Measurements from ENCODE around the gene MORN3. TPM values are rescaled to one million over a fixed set of nuclear protein-coding genes. Genes with fewer than 3 reads are reported as not detected.
"Not testable (repeated sequence)": the region's sequence is repeated elsewhere in the genome, so short reads cannot be mapped to it uniquely, and the experiment has no call there.

MORN3 gene
- total and polyA plus RNA-seq, 12 donors = 0.05 to 0.41 (median 0.25) TPM; not detected in 5

GRCh38 chr12:121634836-121635235 is 34.6 kb downstream of the MORN3 start:
- TF ChIP-seq CTCF (IDR thresholded peaks at IDR 0.05) (no peak), POLR2A (IDR thresholded peaks at IDR 0.05) (no peak)
- intact Hi-C loops (cut with DNase I) = no loop called here
- no peak overlapping the region for H3K27ac ChIP-seq
- H3K4me1 ChIP-seq (replicated peaks in 1 of 2) = peaks cover 0 to 25% of the 10 kb centered on the region in 2 donors
- WGBS, 4 donors = 86 to 94% (median 89%) methylated on average over 8 to 13 of the region's 13 CpGs
- no peaks in the 10 kb centered on the region for H3K27me3 ChIP-seq
- no peaks in the 10 kb centered on the region for H3K9me3 ChIP-seq (replicated peaks in 1 of 3)
- H3K36me3 ChIP-seq (replicated peaks in 1 of 2) = no peaks in the 10 kb centered on the region
- no peak overlapping the region for H3K4me3 ChIP-seq
- no peak for DNase-seq

- H3K4me1 ChIP-seq (replicated peaks in 1 of 2) = peaks cover 0 to 33% of the 10 kb centered on the region in 2 donors
- H3K27ac ChIP-seq; H3K4me3 ChIP-seq; H3K36me3 ChIP-seq (replicated peaks in 1 of 2); H3K27me3 ChIP-seq; intact Hi-C loops (cut with DNase I); DNase-seq; H3K9me3 ChIP-seq (replicated peaks in 1 of 3): not testable (repeated sequence)
- WGBS, 4 donors = 92 to 97% (median 95%) methylated on average over 3 to 6 of the region's 11 CpGs
Measured at GRCh38 chr12:121633833-121634196, 35.6 kb downstream of the MORN3 start.

GRCh38 chr12:121632069-121632970 is 37.1 kb downstream of the MORN3 start:
- WGBS, 4 donors = 73 to 80% (median 76%) methylated on average over 11 of the region's 11 CpGs
- Histone ChIP-seq H3K36me3 (replicated peaks in 1 of 2) (no peaks in the 10 kb centered on the region), H3K4me1 (replicated peaks in 1 of 2) (peaks cover 5 to 48% of the 10 kb centered on the region in 2 donors), H3K4me3 (no peak overlapping the region), H3K27ac (peak overlapping the region in 1 of 5 donors; percentile 45), H3K27me3 (no peaks in the 10 kb centered on the region), H3K9me3 (replicated peaks in 1 of 3) (no peaks in the 10 kb centered on the region)
- no peak for DNase-seq
- TF ChIP-seq CTCF (IDR thresholded peaks at IDR 0.05) = no peak
- no peak for TF ChIP-seq POLR2A (IDR thresholded peaks at IDR 0.05)
- intact Hi-C loops (cut with DNase I) = no loop called here

- peak overlapping the region in 2 of 5 donors; percentile 42 to 71 for H3K27ac ChIP-seq
- H3K4me3 ChIP-seq = no peak overlapping the region
- no peaks in the 10 kb centered on the region for H3K36me3 ChIP-seq (replicated peaks in 1 of 2)
- H3K27me3 ChIP-seq = no peaks in the 10 kb centered on the region
- WGBS, 4 donors = 75 to 86% (median 79%) methylated on average over 7 of the region's 7 CpGs
- peaks cover 10 to 52% of the 10 kb centered on the region in 2 donors for H3K4me1 ChIP-seq (replicated peaks in 1 of 2)
- intact Hi-C loops (cut with DNase I) = no loop called here
- DNase-seq = no peak
- TF ChIP-seq CTCF (IDR thresholded peaks at IDR 0.05) = no peak
- TF ChIP-seq POLR2A (IDR thresholded peaks at IDR 0.05) = no peak
- no peaks in the 10 kb centered on the region for H3K9me3 ChIP-seq (replicated peaks in 1 of 3)
Measured at GRCh38 chr12:121630791-121631355, 38.6 kb downstream of the MORN3 start.

All from adrenal gland (tissue), 12 donors.